H9 (cell line): ENCODE results near the gene IGLON5. TPM values are rescaled to one million over a fixed set of nuclear protein-coding genes. Genes with fewer than 3 reads are reported as not detected.

Experiments used
- DNase-seq: peaks from one replicate; pipeline ENCODE4 v3.0.0-alpha.2; 2017
- H2AFZ ChIP-seq: one replicate; pipeline ENCODE4 v1.6.1; 2013; ENCODE audit warnings: mild to moderate bottlenecking, low read length, control low read depth, moderate library complexity
- H2AK5ac ChIP-seq: 2 replicates; pipeline ENCODE4 v1.6.1; 2013; ENCODE audit warnings: low read length, control low read depth, mixed read lengths; ENCODE audit not compliant: insufficient read length
- H2BK120ac ChIP-seq: one replicate; pipeline ENCODE4 v1.6.1; 2013; ENCODE audit warnings: low read depth, mild to moderate bottlenecking, low read length, control low read depth, inconsistent platforms; ENCODE audit not compliant: poor library complexity, severe bottlenecking
- H2BK12ac ChIP-seq: 2 replicates; pipeline ENCODE4 v1.6.1; 2013; ENCODE audit warnings: low read length, control low read depth, mixed read lengths, low read depth; ENCODE audit not compliant: insufficient read length
- H2BK15ac ChIP-seq: 2 replicates; pipeline ENCODE4 v1.6.1; 2013; ENCODE audit warnings: low read depth, low read length, control low read depth
- H2BK20ac ChIP-seq: one replicate; pipeline ENCODE4 v1.6.1; 2013; ENCODE audit warnings: low read depth, mild to moderate bottlenecking, low read length, control low read depth, inconsistent platforms; ENCODE audit not compliant: poor library complexity, severe bottlenecking
- H2BK5ac ChIP-seq: 2 replicates; pipeline ENCODE4 v1.6.1; 2013; ENCODE audit warnings: low read length, control low read depth, mixed read lengths; ENCODE audit not compliant: insufficient read length
- H3K14ac ChIP-seq: 2 replicates; pipeline ENCODE4 v1.6.1; 2013; ENCODE audit warnings: low read length, control low read depth; ENCODE audit not compliant: insufficient read depth
- H3K18ac ChIP-seq: 2 replicates; pipeline ENCODE4 v1.6.1; 2013; ENCODE audit warnings: low read depth, mild to moderate bottlenecking, mixed read lengths, low read length, control low read depth; ENCODE audit not compliant: insufficient read length
- H3K23ac ChIP-seq: 2 replicates; pipeline ENCODE4 v1.6.1; 2013; ENCODE audit warnings: low read length, control low read depth, mixed read lengths, low read depth; ENCODE audit not compliant: insufficient read length
- H3K23me2 ChIP-seq: 2 replicates; pipeline ENCODE4 v1.6.1; 2013; ENCODE audit warnings: low read depth, mild to moderate bottlenecking, mixed read lengths, low read length, control low read depth; ENCODE audit not compliant: insufficient read length, poor library complexity, severe bottlenecking
- H3K27ac ChIP-seq: 2 replicates; pipeline ENCODE4 v1.5.1; 2013; ENCODE audit warnings: low read length, control low read depth, mixed read lengths, low read depth; ENCODE audit not compliant: insufficient read length
- H3K27me3 ChIP-seq: 2 replicates; pipeline ENCODE4 v1.6.1; 2013; ENCODE audit warnings: low read length, control low read depth, inconsistent platforms; ENCODE audit not compliant: insufficient read depth
- H3K4ac ChIP-seq: 2 replicates; pipeline ENCODE4 v1.6.1; 2013; ENCODE audit warnings: low read depth, mild to moderate bottlenecking, control low read depth, inconsistent platforms, low read length, moderate library complexity
- H3K4me1 ChIP-seq: 2 replicates; pipeline ENCODE4 v1.6.1; 2013; ENCODE audit warnings: low read length, control low read depth, inconsistent platforms; ENCODE audit not compliant: insufficient read depth
- H3K4me2 ChIP-seq: 2 replicates; pipeline ENCODE4 v1.6.1; 2013; ENCODE audit warnings: low read length, control low read depth, mixed read lengths; ENCODE audit not compliant: insufficient read length, insufficient read depth
- H3K56ac ChIP-seq: 2 replicates; pipeline ENCODE4 v1.6.1; 2013; ENCODE audit warnings: low read depth, mild to moderate bottlenecking, mixed read lengths, low read length, control low read depth; ENCODE audit not compliant: insufficient read length
- H3K79me1 ChIP-seq: 2 replicates; pipeline ENCODE4 v1.6.1; 2013; ENCODE audit warnings: low read depth, mild to moderate bottlenecking, moderate library complexity, low read length, control low read depth, inconsistent platforms; ENCODE audit not compliant: insufficient read depth, poor library complexity, severe bottlenecking
- H3K79me2 ChIP-seq: 2 replicates; pipeline ENCODE4 v1.6.1; 2013; ENCODE audit warnings: low read length, control low read depth, inconsistent platforms; ENCODE audit not compliant: insufficient read depth
- H3K9ac ChIP-seq: 2 replicates; pipeline ENCODE4 v1.6.1; 2013; ENCODE audit warnings: low read length, control low read depth, mixed read lengths; ENCODE audit not compliant: insufficient read length; ENCODE audit errors: extremely low read depth
- H3K9me3 ChIP-seq: one replicate; pipeline ENCODE4 v1.6.1; 2013; ENCODE audit warnings: low read depth, low read length, inconsistent platforms; ENCODE audit not compliant: control insufficient read depth
- H3T11ph ChIP-seq: one replicate; pipeline ENCODE4 v1.6.1; 2013; ENCODE audit warnings: mild to moderate bottlenecking, low read length, control low read depth, inconsistent platforms
- H4K20me1 ChIP-seq: one replicate; pipeline ENCODE4 v1.6.1; 2013; ENCODE audit not compliant: control insufficient read depth, insufficient read length, insufficient read depth
- H4K5ac ChIP-seq: 2 replicates; pipeline ENCODE4 v1.6.1; 2013; ENCODE audit warnings: low read depth, mild to moderate bottlenecking, mixed read lengths, low read length, control low read depth; ENCODE audit not compliant: insufficient read length
- H4K8ac ChIP-seq: replicated peaks from 2 replicates; pipeline ENCODE4 v1.6.1; 2013; ENCODE audit warnings: low read length, control low read depth, mixed read lengths, low read depth; ENCODE audit not compliant: insufficient read length
- H4K91ac ChIP-seq: 2 replicates; pipeline ENCODE4 v1.6.1; 2013; ENCODE audit warnings: low read depth, mild to moderate bottlenecking, moderate library complexity, mixed read lengths, low read length, control low read depth; ENCODE audit not compliant: insufficient read length
- H3K27ac Mint-ChIP-seq, 3 experiments: 2 replicates in 2 of 3; 3 replicates in 1 of 3; pipeline ENCODE4 v1.8.0; 2020 to 2021; ENCODE audit warnings: mixed read lengths in 3 of 3, mild to moderate bottlenecking in 1 of 3, moderate library complexity in 1 of 3
- H3K27me3 Mint-ChIP-seq: 2 replicates; pipeline ENCODE4 v1.8.0; 2021; ENCODE audit warnings: low read depth, mild to moderate bottlenecking, moderate library complexity, mixed read lengths
- H3K36me3 Mint-ChIP-seq, 3 experiments: 2 replicates in 2 of 3; 3 replicates in 1 of 3; pipeline ENCODE4 v1.8.0; 2020 to 2021; ENCODE audit warnings: low read depth in 3 of 3, mixed read lengths in 3 of 3; ENCODE audit not compliant: insufficient read depth in 1 of 3
- H3K4me1 Mint-ChIP-seq, 2 experiments: 2 replicates each; pipeline ENCODE4 v1.8.0; 2020; ENCODE audit warnings: mixed read lengths in 2 of 2
- H3K4me3 Mint-ChIP-seq, 2 experiments: 2 replicates in 1 of 2; 3 replicates in 1 of 2; pipeline ENCODE4 v1.8.0; 2020 to 2021; ENCODE audit warnings: mild to moderate bottlenecking in 2 of 2, mixed read lengths in 2 of 2, moderate library complexity in 1 of 2
- H3K9me3 Mint-ChIP-seq, 2 experiments: 2 replicates in 1 of 2; 3 replicates in 1 of 2; pipeline ENCODE4 v1.8.0; 2020; ENCODE audit warnings: mild to moderate bottlenecking in 2 of 2, mixed read lengths in 2 of 2, moderate library complexity in 1 of 2
- WGBS: extraction: QIAGEN DNeasy Blood & Tissue Kit; methylation state at CpG from one replicate; pipeline ENCODE4 v1.1.7; 2013; ENCODE audit warnings: missing lambda C conversion rate, low lambda C conversion rate, mixed read lengths; ENCODE audit not compliant: insufficient read length; ENCODE audit errors: extremely low coverage; 5-methylcytosine and 5-hydroxymethylcytosine counted together
- total RNA-seq: library from RNA; stranded (reverse); gene quantifications from 2 replicates; pipeline ENCODE4 v1.2.1, GENCODE V29; 2021
- TF ChIP-seq, protein P1 (sequence below): fragments of 200-600 bp; sonication (generic); conservative IDR thresholded peaks from 3 replicates; pipeline ENCODE4 v1.8.0; 2021; ENCODE audit warnings: antibody characterized with exemption, mild to moderate bottlenecking

The IGLON5 gene
- total RNA-seq, 1 experiment from 2014 or later: 41.4 TPM

DNA sequence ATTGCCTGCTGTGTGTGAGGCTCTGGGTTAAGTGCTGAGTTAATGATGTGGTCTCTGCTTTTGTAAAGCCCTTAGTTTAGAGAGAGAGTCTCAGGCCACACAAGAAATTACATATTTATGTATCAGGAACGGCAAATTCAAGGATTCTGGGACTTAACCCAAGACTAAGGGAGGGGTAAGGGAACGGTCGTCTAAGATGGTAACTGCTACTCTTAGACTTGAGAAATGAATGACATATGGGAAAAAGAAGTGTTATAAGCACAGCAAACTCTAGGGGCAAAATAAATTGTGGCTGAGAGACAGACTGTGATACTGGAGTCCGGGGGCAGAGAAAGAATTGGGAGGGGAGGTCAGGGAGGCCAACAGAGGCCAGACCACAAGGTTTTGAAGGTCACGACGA is 20.3 kb downstream of the IGLON5 start:
- TF ChIP-seq, protein P1, sequence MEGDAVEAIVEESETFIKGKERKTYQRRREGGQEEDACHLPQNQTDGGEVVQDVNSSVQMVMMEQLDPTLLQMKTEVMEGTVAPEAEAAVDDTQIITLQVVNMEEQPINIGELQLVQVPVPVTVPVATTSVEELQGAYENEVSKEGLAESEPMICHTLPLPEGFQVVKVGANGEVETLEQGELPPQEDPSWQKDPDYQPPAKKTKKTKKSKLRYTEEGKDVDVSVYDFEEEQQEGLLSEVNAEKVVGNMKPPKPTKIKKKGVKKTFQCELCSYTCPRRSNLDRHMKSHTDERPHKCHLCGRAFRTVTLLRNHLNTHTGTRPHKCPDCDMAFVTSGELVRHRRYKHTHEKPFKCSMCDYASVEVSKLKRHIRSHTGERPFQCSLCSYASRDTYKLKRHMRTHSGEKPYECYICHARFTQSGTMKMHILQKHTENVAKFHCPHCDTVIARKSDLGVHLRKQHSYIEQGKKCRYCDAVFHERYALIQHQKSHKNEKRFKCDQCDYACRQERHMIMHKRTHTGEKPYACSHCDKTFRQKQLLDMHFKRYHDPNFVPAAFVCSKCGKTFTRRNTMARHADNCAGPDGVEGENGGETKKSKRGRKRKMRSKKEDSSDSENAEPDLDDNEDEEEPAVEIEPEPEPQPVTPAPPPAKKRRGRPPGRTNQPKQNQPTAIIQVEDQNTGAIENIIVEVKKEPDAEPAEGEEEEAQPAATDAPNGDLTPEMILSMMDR: no peak
- no peak overlapping the region for H3K9ac ChIP-seq
- H4K5ac ChIP-seq: no peak overlapping the region
- no peak overlapping the region for H3K23ac ChIP-seq
- no peaks in the 10 kb centered on the region for H3K27me3 ChIP-seq
- no peak overlapping the region for H2BK15ac ChIP-seq
- H3K14ac ChIP-seq: no peak overlapping the region
- no peak overlapping the region for H4K91ac ChIP-seq
- no peak overlapping the region for H4K8ac ChIP-seq
- H3K4me2 ChIP-seq: no peak overlapping the region
- Mint-ChIP-seq H3K9me3 (0 out of 5 replicates have a peak, but pooled peaks cover 0 to 4% of the 10 kb centered on the region in 2 experiments), H3K4me3 (no peak overlapping the region; a peak in 1 of 5 replicates), H3K27ac (no peak overlapping the region), H3K27me3 (no peaks in the 10 kb centered on the region), H3K4me1 (peaks cover 4 to 18% of the 10 kb centered on the region in 2 experiments), H3K36me3 (peaks cover 36 to 51% (median 46%) of the 10 kb centered on the region in 3 experiments)
- no peak overlapping the region for H2BK5ac ChIP-seq
- no peak overlapping the region for H2BK12ac ChIP-seq
- no peak for DNase-seq
- no peaks in the 10 kb centered on the region for H3K79me2 ChIP-seq
- no peak overlapping the region for H3T11ph ChIP-seq
- no peak overlapping the region for H2AFZ ChIP-seq
- no peak overlapping the region for H2AK5ac ChIP-seq
- H2BK20ac ChIP-seq: no peak overlapping the region
- H3K56ac ChIP-seq: no peak overlapping the region
- no peaks in the 10 kb centered on the region for H3K4me1 ChIP-seq
- no peak overlapping the region for H3K4ac ChIP-seq
- H3K27ac ChIP-seq: no peak overlapping the region
- no peak overlapping the region for H3K18ac ChIP-seq
- no CpG with 5 or more reads among the region's 6 CpGs for WGBS
- H2BK120ac ChIP-seq: no peak overlapping the region
- H4K20me1 ChIP-seq: no peaks in the 10 kb centered on the region
- H3K9me3 ChIP-seq: peaks cover 5% of the 10 kb centered on the region
- peaks cover 8% of the 10 kb centered on the region for H3K23me2 ChIP-seq
- H3K79me1 ChIP-seq: no peaks in the 10 kb centered on the region
